Measurements from ENCODE around the gene CDC42SE2.

- no peak for TF ChIP-seq CTCF (IDR thresholded peaks at IDR 0.05)
- TF ChIP-seq POLR2A (IDR thresholded peaks at IDR 0.05): no peak
- no peak for TF ChIP-seq EP300 (IDR thresholded peaks at IDR 0.05)
- TF ChIP-seq POLR2AphosphoS5 (IDR thresholded peaks at IDR 0.05): no peak
Measured at GRCh38 chr5:131356619-131357018, 92.8 kb downstream of the CDC42SE2 start.
